Stimulated activated naive CD4-positive, alpha-beta T cell treated with Interleukin-2 at 50 U/mL for 16 hours (primary cell): Measurements from ENCODE around the gene ARHGEF12.
"Not testable (repeated sequence)": the region's sequence is repeated elsewhere in the genome, so short reads cannot be mapped to it uniquely, and the experiment has no call there.

Experiments
- DNase-seq: peaks from one replicate; lab custom pipeline; 2025; lab: John Stamatoyannopoulos, UW

The ARHGEF12 gene

DNA sequence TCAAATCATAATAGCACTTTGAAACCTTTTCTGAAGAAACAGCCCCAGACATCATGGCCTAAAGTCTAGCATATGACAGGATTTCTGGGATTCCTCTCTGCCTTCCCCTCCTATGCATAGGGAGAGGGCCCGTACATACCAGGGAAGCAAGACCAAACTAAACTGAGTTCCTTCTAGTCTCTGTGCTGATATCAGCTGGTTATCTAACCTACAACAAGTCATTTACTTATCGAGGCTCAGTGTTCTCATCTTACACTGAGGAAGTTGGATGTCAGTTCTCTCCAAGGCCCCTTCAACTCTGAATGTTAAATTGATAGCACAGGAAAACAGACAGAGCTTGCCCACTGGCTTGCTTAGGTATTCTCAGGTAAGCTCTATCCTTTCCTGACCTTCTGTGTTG lies 158.4 kb downstream of the ARHGEF12 start:
- no peak for DNase-seq

DNA sequence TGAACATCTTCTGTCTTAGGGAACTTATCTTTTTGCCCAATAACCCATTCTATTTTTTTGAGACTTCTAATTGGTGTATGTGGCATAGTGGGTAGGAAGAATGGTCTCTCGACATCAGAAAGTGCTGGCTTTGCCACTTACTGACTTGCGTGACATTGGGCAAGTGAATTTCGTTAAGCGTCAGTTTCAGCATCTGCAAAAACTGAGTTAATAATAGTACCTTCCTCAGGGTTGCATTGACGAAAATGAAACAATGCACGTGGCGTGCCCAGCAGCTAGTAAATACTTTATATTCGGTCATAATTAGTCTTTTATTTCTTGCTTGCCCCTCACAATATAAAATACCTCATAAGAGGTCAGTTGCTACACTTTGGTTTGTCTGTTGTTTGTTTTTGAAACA lies 162.9 kb downstream of the ARHGEF12 start:
- no peak for DNase-seq

DNA sequence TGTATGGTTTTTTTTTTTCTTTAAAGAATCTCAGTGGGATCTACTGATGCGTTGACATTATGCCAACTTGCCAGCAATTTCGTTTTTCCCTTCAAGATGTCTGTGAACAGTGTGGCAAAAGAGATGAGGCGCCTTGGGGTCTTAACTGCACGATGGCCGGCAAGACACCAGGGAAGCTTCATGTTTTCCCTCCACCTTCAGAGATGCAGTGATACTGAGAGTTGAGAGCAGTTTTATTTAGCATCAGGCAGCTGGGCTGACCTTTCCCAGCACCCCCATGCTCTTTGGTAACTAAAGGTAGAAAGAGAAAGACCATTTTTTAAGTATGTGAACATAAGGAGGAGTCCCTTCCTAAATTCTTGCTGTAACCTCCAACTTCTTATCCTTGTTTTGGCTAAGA lies 163.6 kb downstream of the ARHGEF12 start:
- no peak for DNase-seq

DNA sequence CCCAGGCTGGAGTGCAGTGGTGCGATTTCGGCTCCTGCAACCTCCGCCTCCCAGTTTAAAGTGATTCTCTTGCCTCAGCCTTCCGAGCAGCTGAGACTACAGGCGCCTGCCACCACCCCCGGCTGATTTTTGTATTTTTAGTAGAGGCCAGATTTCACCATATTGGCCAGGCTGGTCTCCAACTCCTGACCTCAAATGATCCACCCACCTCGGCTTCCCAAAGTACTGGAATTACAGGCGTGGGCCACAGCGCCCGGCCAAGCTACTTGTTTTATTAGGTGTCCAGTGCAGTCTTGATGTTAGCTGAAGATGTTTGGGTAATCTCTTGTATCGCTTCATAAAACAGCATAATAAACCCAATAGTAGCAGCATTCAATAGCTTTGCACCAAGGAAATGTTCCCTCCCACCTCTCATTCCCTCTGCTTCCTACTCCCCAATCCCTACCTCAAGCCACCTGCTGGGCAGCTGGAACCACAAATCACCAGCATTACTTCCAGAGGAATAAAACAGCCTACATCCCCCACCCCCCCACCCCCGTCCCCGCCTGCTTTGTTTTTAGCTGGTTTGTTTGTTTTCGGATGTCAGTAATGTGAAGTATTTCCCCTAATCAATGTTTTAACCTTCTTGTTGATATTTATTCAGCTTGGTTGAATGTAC lies 164.3 kb downstream of the ARHGEF12 start:
- no peak for DNase-seq

DNA sequence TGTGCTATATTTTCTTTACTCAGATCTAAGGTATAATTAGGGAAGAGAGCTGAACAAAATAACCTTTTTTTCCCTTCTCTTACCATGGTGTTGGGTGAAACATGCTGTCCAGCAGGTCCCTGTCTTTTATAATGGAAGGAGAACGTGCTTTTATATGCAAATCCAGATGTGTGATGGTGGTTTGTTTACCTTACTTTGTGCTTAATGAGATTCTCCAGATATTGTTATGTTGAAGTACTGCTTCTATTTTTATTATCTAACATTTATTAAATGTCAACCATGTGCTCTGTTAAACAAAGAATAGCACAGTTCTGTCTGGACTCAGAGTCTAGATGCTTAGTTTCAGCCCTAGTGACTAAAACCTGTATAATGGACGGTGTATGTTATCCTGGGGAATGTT lies 165.2 kb downstream of the ARHGEF12 start:
- DNase-seq, result no peak

DNA sequence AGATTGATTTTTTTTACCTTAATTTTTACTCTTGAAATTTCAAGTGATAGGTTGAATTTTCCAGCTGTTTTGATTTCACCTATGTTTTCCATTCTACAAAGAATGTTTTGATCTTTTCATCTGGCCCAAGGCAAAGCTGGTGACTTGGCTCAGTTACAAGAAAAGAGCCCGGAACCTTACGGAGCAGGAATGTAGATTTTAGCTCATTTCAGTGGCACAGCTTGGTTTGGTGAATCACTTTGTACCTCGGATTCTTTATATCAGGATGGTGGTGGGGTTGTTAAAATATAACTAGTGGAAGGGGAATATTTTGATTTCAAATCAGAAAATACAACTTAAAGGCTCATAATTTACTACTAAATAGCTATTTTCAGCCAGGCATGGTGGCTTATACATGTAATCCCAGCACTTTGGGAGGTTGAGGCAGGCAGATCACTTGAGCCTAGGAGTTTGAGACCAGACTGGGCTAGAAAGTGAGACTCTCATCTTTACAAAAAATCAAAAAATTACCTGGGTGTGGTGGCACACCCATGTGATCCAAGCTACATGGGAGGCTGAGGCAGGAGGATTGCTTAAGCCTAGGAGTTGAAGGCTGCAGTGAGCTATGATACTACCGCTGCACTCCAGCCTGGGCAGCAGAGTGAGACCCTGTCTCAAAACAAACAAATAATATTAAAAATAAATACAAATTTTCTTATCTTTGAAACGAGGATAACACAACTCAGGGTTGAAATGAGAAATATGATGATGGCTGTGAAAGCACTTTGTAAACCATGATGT lies 166.0 kb downstream of the ARHGEF12 start:
- no peak for DNase-seq

DNA sequence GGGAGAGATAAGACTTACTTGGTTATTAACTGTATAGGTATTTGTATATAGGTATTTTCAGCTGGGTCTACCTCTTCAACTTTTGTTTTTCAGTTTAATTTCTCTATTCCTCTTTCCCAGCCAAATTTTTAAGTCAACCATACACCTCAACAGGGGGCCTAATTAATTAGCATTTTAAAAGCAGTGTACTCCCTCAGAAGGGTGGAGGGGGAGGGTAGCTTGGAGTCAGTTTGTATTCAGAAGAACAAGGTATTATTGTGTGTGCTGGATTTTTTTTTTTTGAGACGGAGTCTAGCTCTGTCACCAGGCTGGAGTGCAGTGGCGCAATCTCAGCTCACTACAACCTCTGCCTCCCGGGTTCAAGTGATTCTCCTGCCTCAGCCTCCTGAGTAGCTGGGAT lies 167.3 kb downstream of the ARHGEF12 start:
- not testable (repeated sequence) for DNase-seq

DNA sequence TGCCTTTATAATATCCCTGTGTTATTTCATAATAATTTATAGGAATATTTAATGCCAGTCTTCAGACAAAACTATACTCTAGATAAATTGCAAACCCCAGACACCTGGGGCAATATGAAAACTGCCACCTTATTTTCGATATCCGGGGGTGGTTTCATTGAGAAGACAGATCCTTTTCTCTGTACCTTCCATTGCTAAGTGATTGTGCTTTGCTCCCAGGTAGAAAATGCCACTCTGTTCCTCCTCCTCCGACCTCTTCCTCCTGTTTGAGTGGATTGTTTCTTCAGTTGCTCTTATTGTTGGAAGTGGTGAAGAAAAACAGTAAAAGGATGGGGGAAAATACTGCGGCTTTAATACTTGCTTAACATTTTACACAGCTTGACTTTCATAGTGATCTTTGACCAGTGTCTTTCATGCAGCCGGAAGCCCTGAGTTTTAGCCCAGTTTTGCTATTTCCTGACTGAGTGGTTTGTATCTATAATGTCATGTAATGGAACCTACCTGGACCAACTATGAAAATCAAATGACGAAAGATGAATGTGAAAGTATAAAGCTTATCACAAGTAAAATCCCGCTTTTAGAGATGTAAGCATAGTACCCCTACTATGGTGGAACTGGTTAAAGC lies 169.7 kb downstream of the ARHGEF12 start:
- DNase-seq, result no peak

DNA sequence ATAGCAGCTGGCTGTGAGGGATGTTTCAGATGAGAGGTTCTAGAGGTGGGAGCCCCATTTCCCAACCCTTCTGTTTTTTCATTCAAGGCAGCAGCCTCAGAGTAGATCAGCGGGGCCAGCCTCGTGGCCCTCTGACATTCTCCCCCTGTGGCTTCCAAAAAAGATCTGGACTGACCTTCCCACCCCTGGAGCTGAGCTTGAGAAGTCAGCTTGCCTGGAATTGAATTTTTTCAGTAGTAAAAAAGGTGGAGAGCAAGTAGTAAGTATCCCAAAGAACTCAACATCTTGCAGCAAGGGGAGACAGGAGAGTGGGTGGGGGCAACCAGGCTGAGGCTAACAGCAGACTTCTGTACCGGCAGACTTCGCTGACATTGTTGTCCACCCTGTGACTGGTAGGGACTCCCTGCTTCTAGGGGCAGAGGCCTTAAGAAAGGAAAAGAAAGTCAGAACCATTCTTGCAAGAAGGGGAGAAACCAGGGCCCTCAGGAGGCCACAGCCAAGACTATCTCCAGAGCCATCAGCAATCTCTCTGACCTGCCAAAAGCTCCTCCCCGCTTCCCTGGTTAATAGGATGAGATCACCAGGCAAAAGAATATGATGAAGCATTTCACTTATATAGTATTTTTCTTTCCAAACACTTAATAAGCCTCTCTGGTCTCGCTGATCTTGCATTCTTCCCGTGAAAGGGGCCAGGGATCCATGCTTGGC lies 173.3 kb downstream of the ARHGEF12 start:
- DNase-seq, result no peak

DNA sequence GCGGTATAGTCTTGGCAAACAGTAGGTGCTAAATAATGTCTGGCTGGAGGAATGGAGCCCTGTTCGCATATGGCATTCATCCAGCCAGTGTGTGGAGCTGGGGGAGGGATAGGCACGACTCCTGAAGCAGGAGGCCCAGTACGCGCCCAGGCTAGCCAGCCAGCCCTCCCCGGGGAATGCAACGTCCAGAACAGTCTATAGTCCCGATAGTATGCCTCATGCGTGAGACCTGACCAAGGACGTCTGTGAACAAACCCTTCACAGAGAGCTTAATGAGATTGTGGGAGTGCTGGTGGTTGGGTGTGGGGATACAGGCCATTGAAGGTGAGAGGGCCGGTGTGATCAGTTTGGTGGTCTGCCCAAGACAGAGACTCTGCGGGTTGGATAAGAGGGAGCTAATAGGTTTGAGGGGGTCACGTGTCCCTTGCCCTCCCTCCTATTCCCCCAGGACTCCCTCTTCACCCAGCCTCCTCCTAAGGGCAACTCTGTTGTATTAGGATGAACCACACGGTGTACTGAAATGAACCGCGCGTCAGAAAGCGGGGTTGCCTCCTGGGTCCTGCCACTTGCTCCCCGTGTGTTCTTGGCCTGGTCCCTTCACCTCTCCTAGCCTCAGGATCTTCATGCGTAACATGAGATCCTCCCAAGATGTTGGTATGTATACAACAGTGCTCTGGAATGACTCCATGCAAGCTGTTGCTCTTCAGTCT lies 174.3 kb downstream of the ARHGEF12 start:
- DNase-seq, result no peak

DNA sequence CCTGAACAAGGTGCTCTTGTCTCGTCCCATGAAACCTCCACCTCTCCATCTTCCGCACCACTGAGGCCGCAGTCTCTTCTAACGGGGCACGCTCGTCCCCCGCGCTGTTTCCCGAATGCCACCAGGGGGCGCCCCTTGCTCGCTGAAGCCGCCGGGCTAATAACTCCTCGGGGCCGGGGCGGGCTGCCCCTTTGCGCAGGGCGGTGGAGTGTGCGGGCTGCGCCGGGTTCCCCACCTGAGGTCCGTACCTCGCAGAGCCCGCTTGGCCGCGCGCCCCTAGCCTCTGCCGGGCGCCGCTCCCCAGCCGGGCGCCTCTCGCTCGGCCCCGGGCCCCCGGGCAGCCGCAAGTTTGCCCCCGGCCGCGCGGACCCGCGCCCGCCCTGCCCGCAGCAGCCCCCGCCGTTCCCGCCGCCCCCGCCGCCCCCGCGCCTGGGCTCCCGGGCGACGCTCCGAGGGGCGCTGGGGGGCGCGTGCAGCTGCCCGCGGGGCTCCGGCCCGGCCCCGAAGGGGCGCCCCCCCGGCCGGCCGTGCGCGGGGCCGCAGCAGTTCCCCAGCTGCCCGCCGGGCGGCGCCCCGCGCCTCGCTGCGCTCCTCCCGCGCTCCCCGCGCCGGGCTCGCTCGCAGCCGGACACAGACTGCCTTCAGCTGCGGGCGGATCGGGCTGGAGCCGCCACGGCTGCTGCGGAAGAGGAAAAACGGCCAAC lies 175.1 kb downstream of the ARHGEF12 start, which contains the start of gene GRIK4:
Gene GRIK4, plus strand, starts transcription at position 633 of the 704 bp plus-strand sequence. CDS start 148,571 bp downstream, outside the sequence.
- DNase-seq, result peak; percentile 60

DNA sequence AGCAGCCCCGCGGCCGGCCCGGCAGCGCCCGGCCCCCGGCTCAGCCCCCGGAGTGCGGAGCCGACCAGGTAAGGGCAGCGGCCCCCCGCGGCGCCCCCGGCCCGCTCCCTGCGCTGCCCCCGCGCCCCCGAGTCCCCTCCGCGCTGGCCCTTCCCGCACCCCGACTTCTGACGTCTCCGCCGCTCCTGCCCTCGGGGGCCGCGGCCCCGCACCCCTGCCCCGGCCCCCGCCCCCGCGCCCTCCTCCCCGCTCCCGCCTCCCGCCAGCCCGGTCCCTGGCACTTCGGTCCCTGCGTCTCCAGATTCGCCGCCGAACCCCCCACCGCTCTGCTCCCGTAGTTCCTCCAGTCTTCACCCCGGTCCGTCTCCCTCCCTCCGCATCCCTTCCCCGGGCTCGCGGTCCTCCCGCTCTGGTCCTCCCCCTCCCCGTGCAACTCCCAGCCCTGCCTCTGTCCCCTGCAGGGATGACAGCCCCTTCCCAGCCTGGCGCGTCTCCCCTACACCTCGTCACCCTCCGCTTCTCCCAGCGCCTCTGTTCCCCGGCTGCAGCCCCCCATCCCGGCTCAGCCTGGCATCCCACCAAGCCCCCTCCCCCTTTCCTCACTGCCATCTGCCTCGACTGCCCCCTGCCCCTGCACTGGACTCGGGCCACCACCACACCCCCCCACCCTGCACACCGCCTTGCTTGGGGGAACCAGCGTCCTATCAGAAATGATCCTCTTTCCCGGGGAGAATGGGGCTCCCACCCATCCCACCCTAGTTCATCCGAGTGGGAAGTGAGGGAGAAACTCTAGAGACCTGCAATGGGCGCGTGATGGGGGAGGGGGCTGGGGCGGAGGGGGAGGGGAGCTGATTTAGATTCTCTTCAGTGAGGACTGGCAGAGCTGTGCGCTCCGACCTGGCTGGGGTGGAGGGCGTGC lies 175.9 kb downstream of the ARHGEF12 start:
- DNase-seq, result no peak

DNA sequence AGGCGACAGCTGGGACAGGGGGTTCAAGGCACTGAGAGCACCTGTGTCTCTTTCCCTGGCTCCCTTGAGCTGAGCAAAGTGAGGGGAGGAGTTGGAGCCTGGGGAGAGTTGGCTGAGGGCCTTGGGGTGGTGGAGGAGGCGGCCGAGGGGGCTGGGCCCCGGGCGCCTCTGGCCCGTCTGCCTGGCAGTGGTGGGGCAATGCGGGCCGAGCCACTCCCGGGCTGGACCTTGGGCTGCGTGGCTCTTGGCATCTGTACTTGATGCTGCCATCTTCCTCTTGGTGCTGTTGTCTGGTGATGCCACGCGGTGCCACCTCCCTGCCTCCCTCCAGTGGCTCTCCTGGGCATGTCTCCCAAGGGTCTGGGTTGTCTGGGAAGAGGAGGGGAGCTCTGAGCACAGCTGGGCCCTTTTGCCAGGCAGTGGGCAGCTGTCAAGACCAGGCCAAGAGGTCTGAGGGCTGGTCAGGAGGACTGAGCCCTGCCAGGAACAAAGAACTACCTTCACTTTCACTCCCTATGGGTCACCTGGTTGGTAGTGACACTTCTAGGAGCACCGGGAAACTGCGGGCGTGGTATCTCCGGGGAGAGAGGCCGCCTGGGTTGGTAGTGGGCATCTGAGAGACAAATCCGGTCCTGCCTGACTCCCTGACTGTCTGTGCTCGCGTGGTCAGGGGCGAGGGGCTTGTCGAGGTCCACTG lies 176.7 kb downstream of the ARHGEF12 start:
- DNase-seq, result no peak

DNA sequence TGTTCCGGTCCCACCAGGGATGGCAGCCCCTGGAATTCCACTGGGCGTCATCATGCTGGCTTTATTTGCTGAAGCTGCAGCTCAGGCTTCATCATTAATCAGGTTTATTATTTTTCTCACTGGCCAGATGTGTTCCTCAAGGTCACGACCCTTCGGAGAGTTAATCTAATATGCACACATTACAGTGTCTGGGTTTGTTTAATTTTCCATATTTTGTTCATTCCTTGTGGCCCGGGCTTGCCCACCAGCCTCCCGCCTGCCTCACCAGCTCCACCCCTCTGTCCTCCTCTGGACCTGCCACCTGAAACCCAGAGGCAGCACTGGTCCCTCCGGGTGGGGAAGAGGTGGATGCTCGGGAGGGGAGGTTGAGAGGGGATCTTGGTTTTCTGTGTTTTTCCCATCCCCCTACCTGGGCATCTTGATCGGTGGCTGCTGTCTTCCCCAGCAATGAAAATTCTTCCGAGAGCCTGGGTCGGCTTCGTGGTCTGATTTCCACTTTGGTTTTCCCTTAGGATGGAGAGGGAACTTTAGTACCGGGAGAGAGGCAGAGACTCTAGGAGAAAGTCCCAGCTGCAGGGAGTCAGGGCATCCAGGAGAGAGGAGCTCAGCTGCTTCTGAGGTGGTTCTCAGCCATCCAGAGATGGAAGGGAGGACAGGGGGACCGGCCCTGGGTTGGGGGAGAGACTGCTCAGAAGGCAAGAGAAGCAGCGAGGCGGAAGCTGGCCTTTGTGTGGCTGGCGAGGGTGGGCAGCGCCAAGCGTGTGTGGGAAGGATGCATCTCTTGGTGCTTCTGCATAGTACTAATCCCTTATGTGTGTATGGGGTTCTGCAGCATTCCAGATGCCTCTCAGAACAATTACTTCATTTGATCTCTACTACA lies 177.5 kb downstream of the ARHGEF12 start:
- DNase-seq, result no peak

DNA sequence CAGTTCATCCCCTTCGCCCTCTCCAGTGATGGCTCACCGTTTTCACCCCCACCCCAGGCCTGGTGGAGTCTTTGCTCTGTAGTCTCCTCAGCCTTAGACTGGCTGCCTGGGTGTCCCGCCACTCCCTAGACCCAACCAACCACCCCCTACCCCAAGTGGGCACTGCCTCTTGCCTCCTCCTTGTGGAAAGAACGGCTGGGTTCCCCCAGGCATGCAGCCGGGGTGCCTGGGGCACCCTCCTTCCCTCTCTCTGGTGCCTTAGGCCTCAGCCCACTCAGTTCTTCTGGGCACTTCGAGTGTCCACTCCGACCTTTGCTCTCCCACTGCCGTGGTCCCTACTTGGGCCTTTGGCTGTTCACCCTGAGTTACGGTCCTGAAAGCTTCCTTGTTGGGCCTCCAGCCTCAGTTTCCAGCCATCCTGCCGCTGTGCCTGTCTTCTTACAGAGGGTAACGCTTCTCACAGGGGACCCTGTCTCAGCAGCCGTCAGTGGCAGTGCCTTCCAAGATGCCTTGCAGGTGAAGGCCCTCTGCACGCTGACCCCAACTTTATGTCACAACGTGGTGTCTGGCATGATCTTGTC lies 178.4 kb downstream of the ARHGEF12 start:
- no peak for DNase-seq

DNA sequence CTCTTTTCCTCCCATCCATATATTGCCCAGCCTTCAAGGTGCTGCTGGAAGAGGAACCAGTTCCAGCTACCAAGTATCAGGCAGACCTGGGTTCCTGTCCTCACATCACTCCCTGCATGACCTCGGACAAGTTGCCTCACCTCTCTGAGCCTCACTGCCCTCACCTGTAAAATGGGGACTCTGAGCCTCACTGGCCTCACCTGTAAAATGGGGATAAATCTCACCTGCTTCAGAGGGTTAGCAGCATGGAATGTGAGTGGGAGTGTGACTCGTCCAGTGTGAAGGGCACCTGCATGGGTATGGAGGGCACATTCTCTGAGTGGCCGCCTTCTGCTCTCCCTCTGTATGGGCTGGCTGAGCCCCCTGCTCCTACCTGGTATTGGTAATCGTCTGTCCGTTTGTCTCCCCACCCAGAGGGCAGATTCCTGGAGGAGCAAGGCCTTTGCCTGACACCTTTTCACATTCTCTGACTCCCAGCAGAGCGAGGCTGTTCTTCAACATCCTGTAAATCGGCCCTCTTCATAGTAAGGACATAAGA lies 179.0 kb downstream of the ARHGEF12 start:
- no peak for DNase-seq

DNA sequence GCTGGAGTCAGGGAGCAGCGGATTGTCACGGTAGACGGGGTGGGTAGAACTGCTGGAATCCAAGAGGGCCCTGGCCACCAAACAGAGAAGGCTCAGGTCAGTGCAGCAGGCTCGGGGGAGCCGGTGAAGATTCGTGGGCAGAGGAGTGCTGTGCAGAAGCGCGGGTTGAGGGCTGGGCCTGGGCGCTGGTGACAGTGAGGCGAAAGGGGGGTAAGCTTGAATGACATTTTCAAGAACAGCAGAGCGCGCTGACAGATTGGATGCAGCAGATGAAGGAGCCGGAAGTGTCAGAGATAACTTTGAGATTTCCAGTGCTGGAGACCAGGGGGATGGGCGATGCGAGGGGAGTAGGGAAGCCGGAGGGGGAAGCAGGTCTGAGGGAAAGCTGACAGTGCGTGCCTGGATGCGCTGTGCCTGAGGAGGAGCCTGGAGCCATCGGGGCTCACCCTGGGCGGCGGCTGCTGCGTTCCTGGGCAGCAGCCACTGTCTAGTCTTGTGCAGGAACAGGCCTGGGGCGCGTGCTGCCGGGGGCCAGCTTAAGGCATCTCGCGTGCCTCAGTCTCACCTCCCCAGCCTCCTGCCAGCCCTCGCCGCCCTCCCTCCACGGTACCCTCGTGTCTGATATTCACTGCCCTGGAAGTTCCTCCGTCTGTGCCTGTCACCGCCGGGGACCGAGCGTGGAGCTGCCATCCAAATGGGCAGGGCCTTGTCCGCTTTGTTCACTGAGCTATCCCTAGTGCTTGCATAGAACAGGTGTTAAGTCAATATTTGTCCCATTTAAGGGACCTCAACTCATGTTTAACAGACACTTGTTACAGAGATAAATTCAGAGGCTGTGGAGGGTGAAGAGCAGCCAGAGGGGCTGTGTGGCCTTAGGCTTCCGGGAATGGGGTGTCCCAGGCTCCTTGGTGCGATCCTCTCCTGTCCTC lies 180.5 kb downstream of the ARHGEF12 start:
- no peak for DNase-seq
